K562 (cell line): Measurements from ENCODE around the gene RHBDF2. TPM values are rescaled to one million over a fixed set of nuclear protein-coding genes. Genes with fewer than 3 reads are reported as not detected.

Source experiments
- MEF2A ChIP-seq: IDR thresholded peaks from 2 replicates; pipeline ENCODE4 v1.6.1; 2011; ENCODE audit warnings: low read depth, mild to moderate bottlenecking, low read length, moderate library complexity; ENCODE audit not compliant: control insufficient read depth
- MIER1 ChIP-seq: fragments of 450-650 bp; IDR thresholded peaks from 2 replicates; pipeline ENCODE4 v1.6.1; 2016; ENCODE audit warnings: antibody characterized with exemption, mild to moderate bottlenecking, low read depth
- NONO ChIP-seq, 2 experiments: fragments of 200-400 bp in 1 of 2; fragments of 450-650 bp in 1 of 2; formaldehyde crosslinking in 1 of 2; IDR thresholded peaks; 2 replicates each; pipeline ENCODE4 v1.6.1; 2017; ENCODE audit warnings: low read depth in 2 of 2, mild to moderate bottlenecking in 2 of 2, moderate library complexity in 2 of 2, low read length in 1 of 2
- PML ChIP-seq: IDR thresholded peaks from 2 replicates; pipeline ENCODE4 v1.6.1; 2012; ENCODE audit warnings: low read length, inconsistent platforms
- POLR2B ChIP-seq: fragments of 450-650 bp; IDR thresholded peaks from 2 replicates; pipeline ENCODE4 v1.6.1; 2018; ENCODE audit warnings: low read depth; ENCODE audit not compliant: partially characterized antibody
- SRSF7 ChIP-seq: fragments of 200-400 bp; formaldehyde crosslinking; optimal IDR thresholded peaks from 2 replicates; pipeline ENCODE3; 2017; ENCODE audit warnings: mild to moderate bottlenecking, low read depth, low read length
- TGIF2 ChIP-seq: sonication (generic); formaldehyde crosslinking; IDR thresholded peaks from 2 replicates; pipeline ENCODE4 v1.8.1; 2022; ENCODE audit warnings: mild to moderate bottlenecking, missing genetic modification reagents, moderate library complexity
- ZBTB17 ChIP-seq: fragments of 450-650 bp; formaldehyde crosslinking; IDR thresholded peaks from 2 replicates; pipeline ENCODE4 v1.4.0; 2020; ENCODE audit warnings: mild to moderate bottlenecking
- ZNF165 ChIP-seq: fragments of 250-450 bp; sonication (Bioruptor Pico); IDR thresholded peaks from 2 replicates; pipeline ENCODE4 v1.4.0; 2020; ENCODE audit warnings: borderline replicate concordance
- ZNF174 ChIP-seq: fragments of 250-450 bp; sonication (Bioruptor Pico); IDR thresholded peaks from 2 replicates; pipeline ENCODE4 v1.4.0; 2020; ENCODE audit warnings: mild to moderate bottlenecking
- polyA plus RNA-seq, 8 experiments: library from polyadenylated mRNA; depleted of rRNA in 4 of 8; stranded (reverse) in 5 of 8; unstranded in 3 of 8; fragments of >200 nt; fragmentation: Nextera tagmentation in 2 of 8; fragmentation: Illumina TruSeq in 1 of 8; extraction: Ambion mirVana in 2 of 8; extraction: Trizol in 1 of 8; gene quantifications; 2 replicates each; pipeline versions ENCODE4 v1.2.1 to v1.2.3, GENCODE V29; 2011 to 2014; ENCODE audit warnings: inconsistent platforms in 1 of 8, missing spikeins in 1 of 8
- total RNA-seq, 7 experiments: library from RNA; depleted of rRNA in 6 of 7; stranded (reverse); fragments of >200 nt in 6 of 7; fragmentation: Illumina TruSeq in 2 of 7; extraction: Trizol in 2 of 7; gene quantifications; 2 replicates each; pipeline versions ENCODE4 v1.2.1 to v1.2.3, GENCODE V29; 2011 to 2021; ENCODE audit warnings: low replicate concordance in 1 of 7
- TF ChIP-seq, protein P1 (sequence below): sonication (generic); formaldehyde crosslinking; IDR thresholded peaks from 2 replicates; pipeline ENCODE4 v1.8.1; 2023; ENCODE audit warnings: missing genetic modification reagents, mild to moderate bottlenecking, borderline replicate concordance
- TF ChIP-seq, protein P2 (sequence below): fragments of 250-450 bp; sonication (Bioruptor Pico); IDR thresholded peaks from 2 replicates; pipeline ENCODE4 v1.4.0; 2020; ENCODE audit warnings: borderline replicate concordance
- TF ChIP-seq, protein P3 (sequence below): sonication (generic); formaldehyde crosslinking; IDR thresholded peaks from 2 replicates; pipeline ENCODE4 v1.8.0; 2022; ENCODE audit warnings: mild to moderate bottlenecking, low read depth, missing genetic modification reagents
- TF ChIP-seq, protein P4 (sequence below): fragments of 250-450 bp; sonication (Bioruptor Pico); IDR thresholded peaks from 2 replicates; pipeline ENCODE4 v1.4.0; 2020

Gene RHBDF2
- total and polyA plus RNA-seq, 9 of the 15 experiments (the other 6 are each of a cell fraction or from before 2014, with no cell fraction given) = 0.04 to 2.8 (median 1.1) TPM

- TF ChIP-seq, protein P1, sequence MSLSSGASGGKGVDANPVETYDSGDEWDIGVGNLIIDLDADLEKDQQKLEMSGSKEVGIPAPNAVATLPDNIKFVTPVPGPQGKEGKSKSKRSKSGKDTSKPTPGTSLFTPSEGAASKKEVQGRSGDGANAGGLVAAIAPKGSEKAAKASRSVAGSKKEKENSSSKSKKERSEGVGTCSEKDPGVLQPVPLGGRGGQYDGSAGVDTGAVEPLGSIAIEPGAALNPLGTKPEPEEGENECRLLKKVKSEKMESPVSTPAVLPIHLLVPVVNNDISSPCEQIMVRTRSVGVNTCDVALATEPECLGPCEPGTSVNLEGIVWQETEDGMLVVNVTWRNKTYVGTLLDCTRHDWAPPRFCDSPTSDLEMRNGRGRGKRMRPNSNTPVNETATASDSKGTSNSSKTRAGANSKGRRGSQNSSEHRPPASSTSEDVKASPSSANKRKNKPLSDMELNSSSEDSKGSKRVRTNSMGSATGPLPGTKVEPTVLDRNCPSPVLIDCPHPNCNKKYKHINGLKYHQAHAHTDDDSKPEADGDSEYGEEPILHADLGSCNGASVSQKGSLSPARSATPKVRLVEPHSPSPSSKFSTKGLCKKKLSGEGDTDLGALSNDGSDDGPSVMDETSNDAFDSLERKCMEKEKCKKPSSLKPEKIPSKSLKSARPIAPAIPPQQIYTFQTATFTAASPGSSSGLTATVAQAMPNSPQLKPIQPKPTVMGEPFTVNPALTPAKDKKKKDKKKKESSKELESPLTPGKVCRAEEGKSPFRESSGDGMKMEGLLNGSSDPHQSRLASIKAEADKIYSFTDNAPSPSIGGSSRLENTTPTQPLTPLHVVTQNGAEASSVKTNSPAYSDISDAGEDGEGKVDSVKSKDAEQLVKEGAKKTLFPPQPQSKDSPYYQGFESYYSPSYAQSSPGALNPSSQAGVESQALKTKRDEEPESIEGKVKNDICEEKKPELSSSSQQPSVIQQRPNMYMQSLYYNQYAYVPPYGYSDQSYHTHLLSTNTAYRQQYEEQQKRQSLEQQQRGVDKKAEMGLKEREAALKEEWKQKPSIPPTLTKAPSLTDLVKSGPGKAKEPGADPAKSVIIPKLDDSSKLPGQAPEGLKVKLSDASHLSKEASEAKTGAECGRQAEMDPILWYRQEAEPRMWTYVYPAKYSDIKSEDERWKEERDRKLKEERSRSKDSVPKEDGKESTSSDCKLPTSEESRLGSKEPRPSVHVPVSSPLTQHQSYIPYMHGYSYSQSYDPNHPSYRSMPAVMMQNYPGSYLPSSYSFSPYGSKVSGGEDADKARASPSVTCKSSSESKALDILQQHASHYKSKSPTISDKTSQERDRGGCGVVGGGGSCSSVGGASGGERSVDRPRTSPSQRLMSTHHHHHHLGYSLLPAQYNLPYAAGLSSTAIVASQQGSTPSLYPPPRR (CRISPR knock-in tag) = no peak
- TF ChIP-seq SRSF7 (no peak), PML (no peak), ZBTB17 (CRISPR knock-in tag) (no peak), MEF2A (no peak), ZNF174 (CRISPR knock-in tag) (no peak), TGIF2 (CRISPR knock-in tag) (no peak), NONO (IDR thresholded peaks at IDR 0.05; ENCODE audit: low read depth in 2 of 2, low read length in 1 of 2) (no peak), ZNF165 (CRISPR knock-in tag) (no peak), POLR2B (peak; percentile 24), MIER1 (no peak)
- TF ChIP-seq, protein P2, sequence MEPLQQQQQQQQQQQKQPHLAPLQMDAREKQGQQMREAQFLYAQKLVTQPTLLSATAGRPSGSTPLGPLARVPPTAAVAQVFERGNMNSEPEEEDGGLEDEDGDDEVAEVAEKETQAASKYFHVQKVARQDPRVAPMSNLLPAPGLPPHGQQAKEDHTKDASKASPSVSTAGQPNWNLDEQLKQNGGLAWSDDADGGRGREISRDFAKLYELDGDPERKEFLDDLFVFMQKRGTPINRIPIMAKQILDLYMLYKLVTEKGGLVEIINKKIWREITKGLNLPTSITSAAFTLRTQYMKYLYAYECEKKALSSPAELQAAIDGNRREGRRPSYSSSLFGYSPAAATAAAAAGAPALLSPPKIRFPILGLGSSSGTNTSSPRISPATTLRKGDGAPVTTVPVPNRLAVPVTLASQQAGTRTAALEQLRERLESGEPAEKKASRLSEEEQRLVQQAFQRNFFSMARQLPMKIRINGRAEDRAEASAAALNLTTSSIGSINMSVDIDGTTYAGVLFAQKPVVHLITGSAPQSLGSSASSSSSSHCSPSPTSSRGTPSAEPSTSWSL = no peak
- TF ChIP-seq, protein P3, sequence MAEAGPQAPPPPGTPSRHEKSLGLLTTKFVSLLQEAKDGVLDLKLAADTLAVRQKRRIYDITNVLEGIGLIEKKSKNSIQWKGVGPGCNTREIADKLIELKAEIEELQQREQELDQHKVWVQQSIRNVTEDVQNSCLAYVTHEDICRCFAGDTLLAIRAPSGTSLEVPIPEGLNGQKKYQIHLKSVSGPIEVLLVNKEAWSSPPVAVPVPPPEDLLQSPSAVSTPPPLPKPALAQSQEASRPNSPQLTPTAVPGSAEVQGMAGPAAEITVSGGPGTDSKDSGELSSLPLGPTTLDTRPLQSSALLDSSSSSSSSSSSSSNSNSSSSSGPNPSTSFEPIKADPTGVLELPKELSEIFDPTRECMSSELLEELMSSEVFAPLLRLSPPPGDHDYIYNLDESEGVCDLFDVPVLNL (CRISPR knock-in tag) = no peak
- TF ChIP-seq, protein P4, sequence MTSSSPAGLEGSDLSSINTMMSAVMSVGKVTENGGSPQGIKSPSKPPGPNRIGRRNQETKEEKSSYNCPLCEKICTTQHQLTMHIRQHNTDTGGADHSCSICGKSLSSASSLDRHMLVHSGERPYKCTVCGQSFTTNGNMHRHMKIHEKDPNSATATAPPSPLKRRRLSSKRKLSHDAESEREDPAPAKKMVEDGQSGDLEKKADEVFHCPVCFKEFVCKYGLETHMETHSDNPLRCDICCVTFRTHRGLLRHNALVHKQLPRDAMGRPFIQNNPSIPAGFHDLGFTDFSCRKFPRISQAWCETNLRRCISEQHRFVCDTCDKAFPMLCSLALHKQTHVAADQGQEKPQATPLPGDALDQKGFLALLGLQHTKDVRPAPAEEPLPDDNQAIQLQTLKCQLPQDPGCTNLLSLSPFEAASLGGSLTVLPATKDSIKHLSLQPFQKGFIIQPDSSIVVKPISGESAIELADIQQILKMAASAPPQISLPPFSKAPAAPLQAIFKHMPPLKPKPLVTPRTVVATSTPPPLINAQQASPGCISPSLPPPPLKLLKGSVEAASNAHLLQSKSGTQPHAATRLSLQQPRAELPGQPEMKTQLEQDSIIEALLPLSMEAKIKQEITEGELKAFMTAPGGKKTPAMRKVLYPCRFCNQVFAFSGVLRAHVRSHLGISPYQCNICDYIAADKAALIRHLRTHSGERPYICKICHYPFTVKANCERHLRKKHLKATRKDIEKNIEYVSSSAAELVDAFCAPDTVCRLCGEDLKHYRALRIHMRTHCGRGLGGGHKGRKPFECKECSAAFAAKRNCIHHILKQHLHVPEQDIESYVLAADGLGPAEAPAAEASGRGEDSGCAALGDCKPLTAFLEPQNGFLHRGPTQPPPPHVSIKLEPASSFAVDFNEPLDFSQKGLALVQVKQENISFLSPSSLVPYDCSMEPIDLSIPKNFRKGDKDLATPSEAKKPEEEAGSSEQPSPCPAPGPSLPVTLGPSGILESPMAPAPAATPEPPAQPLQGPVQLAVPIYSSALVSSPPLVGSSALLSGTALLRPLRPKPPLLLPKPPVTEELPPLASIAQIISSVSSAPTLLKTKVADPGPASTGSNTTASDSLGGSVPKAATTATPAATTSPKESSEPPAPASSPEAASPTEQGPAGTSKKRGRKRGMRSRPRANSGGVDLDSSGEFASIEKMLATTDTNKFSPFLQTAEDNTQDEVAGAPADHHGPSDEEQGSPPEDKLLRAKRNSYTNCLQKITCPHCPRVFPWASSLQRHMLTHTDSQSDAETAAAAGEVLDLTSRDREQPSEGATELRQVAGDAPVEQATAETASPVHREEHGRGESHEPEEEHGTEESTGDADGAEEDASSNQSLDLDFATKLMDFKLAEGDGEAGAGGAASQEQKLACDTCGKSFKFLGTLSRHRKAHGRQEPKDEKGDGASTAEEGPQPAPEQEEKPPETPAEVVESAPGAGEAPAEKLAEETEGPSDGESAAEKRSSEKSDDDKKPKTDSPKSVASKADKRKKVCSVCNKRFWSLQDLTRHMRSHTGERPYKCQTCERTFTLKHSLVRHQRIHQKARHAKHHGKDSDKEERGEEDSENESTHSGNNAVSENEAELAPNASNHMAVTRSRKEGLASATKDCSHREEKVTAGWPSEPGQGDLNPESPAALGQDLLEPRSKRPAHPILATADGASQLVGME (CRISPR knock-in tag) = no peak
Observed at GRCh38 chr17:76446449-76447231, 54.6 kb downstream of the RHBDF2 start (continued).
